NB4 (cell line): ENCODE results near the gene GMIP.

ENCODE experiments used
- CTCF ChIP-seq: IDR thresholded peaks from one replicate; pipeline ENCODE4 v1.5.1; 2012; ENCODE audit warnings: low read depth, low read length
- POLR2A ChIP-seq: IDR thresholded peaks from 2 replicates; pipeline ENCODE4 v1.6.1; 2011; ENCODE audit warnings: mild to moderate bottlenecking; ENCODE audit not compliant: insufficient read length; ENCODE audit errors: extremely low read depth

- no peak for TF ChIP-seq POLR2A
- no peak for TF ChIP-seq CTCF
These were observed 59.1 kb downstream of the GMIP start for GRCh38 chr19:19584356-19584755.
